HL-60 (cell line): Measurements from ENCODE around the gene PRICKLE2.

ENCODE experiments used
- DNase-seq, 2 experiments: peaks; one replicate each; pipeline ENCODE4 v3.0.0-alpha.2; 2010 to 2020; ENCODE audit warnings: low read depth in 1 of 2, low spot score in 1 of 2
- H3K27ac ChIP-seq: fragments of 250-450 bp; sonication (Bioruptor Pico); replicated peaks from 2 replicates; pipeline ENCODE4 v1.5.1; 2020; ENCODE audit warnings: mild to moderate bottlenecking, moderate library complexity
- H3K27me3 ChIP-seq: fragments of 250-450 bp; sonication (Bioruptor Pico); 2 replicates; pipeline ENCODE4 v1.5.1; 2021; ENCODE audit warnings: mild to moderate bottlenecking, moderate library complexity; ENCODE audit not compliant: insufficient read depth, poor library complexity, severe bottlenecking
- H3K4me3 ChIP-seq: replicated peaks from 2 replicates; pipeline ENCODE4 v1.5.1; 2011; ENCODE audit warnings: mild to moderate bottlenecking, control low read depth, low read length; ENCODE audit not compliant: insufficient read depth
- GABPA ChIP-seq: IDR thresholded peaks from 2 replicates; pipeline ENCODE4 v1.6.1; 2012; ENCODE audit warnings: low read depth
- POLR2AphosphoS5 ChIP-seq: IDR thresholded peaks from 2 replicates; pipeline ENCODE4 v1.6.1; 2012; ENCODE audit warnings: low read depth
- SPI1 ChIP-seq: IDR thresholded peaks from 2 replicates; pipeline ENCODE4 v1.6.1; 2012; ENCODE audit warnings: low read depth, mild to moderate bottlenecking, borderline replicate concordance
- TF ChIP-seq, protein P1 (sequence below): IDR thresholded peaks from 2 replicates; pipeline ENCODE4 v1.6.1; 2012; ENCODE audit warnings: low read depth; ENCODE audit not compliant: insufficient replicate concordance
- TF ChIP-seq, protein P2 (sequence below): IDR thresholded peaks from one replicate; pipeline ENCODE4 v1.5.1; 2011; ENCODE audit warnings: low read length, control low read depth, inconsistent platforms; ENCODE audit not compliant: insufficient read depth

The PRICKLE2 gene

DNA sequence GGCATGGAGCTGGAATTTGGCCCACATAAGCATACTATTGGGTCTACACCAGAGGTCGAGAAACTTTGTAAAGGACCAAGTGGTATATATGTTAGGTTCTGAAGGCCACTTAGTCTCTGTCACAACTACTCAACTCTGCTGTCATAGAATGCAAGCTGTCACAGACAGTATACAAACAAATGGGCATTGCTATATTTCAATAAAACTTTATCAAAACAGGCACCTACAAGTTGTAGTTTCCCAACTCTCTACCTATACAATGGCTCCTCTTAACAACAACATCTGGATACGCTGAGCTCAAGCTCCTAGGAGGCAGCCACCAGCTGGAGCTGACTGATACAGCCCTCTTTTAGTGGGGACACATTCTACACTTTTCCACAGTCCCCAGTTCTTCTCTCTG, 15.7 kb upstream of the PRICKLE2 start:
- TF ChIP-seq POLR2AphosphoS5 (no peak), SPI1 (no peak), GABPA (no peak)
- TF ChIP-seq, protein P1, sequence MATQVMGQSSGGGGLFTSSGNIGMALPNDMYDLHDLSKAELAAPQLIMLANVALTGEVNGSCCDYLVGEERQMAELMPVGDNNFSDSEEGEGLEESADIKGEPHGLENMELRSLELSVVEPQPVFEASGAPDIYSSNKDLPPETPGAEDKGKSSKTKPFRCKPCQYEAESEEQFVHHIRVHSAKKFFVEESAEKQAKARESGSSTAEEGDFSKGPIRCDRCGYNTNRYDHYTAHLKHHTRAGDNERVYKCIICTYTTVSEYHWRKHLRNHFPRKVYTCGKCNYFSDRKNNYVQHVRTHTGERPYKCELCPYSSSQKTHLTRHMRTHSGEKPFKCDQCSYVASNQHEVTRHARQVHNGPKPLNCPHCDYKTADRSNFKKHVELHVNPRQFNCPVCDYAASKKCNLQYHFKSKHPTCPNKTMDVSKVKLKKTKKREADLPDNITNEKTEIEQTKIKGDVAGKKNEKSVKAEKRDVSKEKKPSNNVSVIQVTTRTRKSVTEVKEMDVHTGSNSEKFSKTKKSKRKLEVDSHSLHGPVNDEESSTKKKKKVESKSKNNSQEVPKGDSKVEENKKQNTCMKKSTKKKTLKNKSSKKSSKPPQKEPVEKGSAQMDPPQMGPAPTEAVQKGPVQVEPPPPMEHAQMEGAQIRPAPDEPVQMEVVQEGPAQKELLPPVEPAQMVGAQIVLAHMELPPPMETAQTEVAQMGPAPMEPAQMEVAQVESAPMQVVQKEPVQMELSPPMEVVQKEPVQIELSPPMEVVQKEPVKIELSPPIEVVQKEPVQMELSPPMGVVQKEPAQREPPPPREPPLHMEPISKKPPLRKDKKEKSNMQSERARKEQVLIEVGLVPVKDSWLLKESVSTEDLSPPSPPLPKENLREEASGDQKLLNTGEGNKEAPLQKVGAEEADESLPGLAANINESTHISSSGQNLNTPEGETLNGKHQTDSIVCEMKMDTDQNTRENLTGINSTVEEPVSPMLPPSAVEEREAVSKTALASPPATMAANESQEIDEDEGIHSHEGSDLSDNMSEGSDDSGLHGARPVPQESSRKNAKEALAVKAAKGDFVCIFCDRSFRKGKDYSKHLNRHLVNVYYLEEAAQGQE: no peak
- TF ChIP-seq, protein P2, sequence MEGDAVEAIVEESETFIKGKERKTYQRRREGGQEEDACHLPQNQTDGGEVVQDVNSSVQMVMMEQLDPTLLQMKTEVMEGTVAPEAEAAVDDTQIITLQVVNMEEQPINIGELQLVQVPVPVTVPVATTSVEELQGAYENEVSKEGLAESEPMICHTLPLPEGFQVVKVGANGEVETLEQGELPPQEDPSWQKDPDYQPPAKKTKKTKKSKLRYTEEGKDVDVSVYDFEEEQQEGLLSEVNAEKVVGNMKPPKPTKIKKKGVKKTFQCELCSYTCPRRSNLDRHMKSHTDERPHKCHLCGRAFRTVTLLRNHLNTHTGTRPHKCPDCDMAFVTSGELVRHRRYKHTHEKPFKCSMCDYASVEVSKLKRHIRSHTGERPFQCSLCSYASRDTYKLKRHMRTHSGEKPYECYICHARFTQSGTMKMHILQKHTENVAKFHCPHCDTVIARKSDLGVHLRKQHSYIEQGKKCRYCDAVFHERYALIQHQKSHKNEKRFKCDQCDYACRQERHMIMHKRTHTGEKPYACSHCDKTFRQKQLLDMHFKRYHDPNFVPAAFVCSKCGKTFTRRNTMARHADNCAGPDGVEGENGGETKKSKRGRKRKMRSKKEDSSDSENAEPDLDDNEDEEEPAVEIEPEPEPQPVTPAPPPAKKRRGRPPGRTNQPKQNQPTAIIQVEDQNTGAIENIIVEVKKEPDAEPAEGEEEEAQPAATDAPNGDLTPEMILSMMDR: no peak
- DNase-seq: no peak
- H3K27me3 ChIP-seq: no peaks in the 10 kb centered on the region
- H3K4me3 ChIP-seq: no peak overlapping the region
- H3K27ac ChIP-seq: no peak overlapping the region

DNA sequence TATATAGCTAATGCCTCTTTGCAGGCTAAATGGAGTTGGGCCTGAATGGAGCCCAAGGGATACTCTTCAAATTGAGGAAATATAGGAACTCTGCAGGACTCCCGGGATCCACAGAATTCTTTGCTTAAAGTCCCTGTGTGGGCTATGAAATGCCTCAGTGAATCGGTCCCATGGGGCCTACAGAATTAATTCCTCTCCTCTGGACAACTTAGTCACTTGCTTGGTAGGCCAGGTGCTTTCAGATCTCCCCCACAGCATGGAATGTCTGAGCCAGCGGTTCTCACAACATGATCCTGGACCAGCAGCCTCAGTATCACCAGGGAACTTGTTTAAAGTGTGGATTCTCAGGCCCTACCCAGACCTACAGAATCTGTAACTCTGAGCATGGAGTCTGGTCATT, 15.1 kb upstream of the PRICKLE2 start:
- Histone ChIP-seq H3K27ac (no peak overlapping the region), H3K4me3 (no peak overlapping the region), H3K27me3 (no peaks in the 10 kb centered on the region)
- DNase-seq: no peak
- TF ChIP-seq, protein P1: no peak
- no peak for TF ChIP-seq GABPA
- TF ChIP-seq POLR2AphosphoS5: no peak
- TF ChIP-seq, protein P2: no peak
- no peak for TF ChIP-seq SPI1

DNA sequence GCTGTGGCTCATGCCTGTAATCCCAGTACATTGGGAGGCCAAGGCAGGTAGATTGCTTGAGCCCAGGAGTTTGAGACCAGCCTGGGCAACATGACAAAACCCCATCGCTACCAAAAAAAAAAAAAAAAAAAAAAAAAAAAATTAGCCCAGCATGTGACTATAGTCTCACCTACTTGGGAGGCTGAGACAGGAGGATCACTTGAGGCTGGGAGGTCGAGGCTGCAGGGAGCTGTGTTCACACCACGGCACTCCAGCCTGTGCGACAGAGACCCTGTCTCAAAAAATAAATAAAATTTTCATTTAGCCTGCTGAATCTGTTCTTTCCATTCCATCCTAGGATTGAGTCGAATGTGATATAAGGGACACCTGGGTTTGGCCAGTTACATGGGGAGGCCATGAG, 14.6 kb upstream of the PRICKLE2 start:
- Histone ChIP-seq H3K27me3 (no peaks in the 10 kb centered on the region), H3K27ac (no peak overlapping the region), H3K4me3 (no peak overlapping the region)
- TF ChIP-seq GABPA: no peak
- TF ChIP-seq, protein P1: no peak
- no peak for TF ChIP-seq SPI1
- TF ChIP-seq POLR2AphosphoS5: no peak
- TF ChIP-seq, protein P2: no peak
- DNase-seq: no peak
